ENCODE data around the gene CCDC39. TPM values are rescaled to one million over a fixed set of nuclear protein-coding genes. Genes with fewer than 3 reads are reported as not detected.

Gene CCDC39
- total and polyA plus RNA-seq, 8 donors: 0.72 to 11.7 TPM; not detected in 6

DNA sequence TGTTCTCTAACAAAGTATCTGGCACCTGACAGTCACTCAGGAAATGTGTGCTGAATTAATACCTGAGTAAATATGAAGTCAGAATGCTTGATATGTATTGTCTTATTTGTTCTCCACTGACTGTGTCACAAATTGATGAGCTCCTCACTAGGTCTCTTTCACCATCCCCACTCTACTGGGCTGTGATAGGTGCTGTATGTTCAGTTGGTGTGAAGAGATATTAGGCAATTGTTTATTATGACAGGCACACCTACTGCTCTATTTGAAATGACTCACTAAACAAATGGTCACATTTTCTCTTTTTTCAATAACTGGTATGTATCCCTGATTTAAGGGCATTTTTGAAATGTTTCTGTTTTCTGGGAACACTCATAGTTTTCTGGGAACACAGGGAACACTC lies 25.2 kb upstream of the CCDC39 start:
- H3K27ac ChIP-seq: no peak overlapping the region
- no peak overlapping the region for H3K4me3 ChIP-seq
- no peak for DNase-seq
- H3K36me3 ChIP-seq: no peaks in the 10 kb centered on the region
- intact Hi-C loops (cut with DNase I; ENCODE audit: low total_unique reads): no loop called here
- peaks cover 0 to 8% (median 3%) of the 10 kb centered on the region in 4 donors for H3K9me3 ChIP-seq
- TF ChIP-seq POLR2A (IDR thresholded peaks at IDR 0.05): no peak
- no peaks in the 10 kb centered on the region for H3K4me1 ChIP-seq
- H3K27me3 ChIP-seq: no peaks in the 10 kb centered on the region

- intact Hi-C loops (cut with DNase I; ENCODE audit: low total_unique reads): no loop called here
- H3K4me1 ChIP-seq: no peaks in the 10 kb centered on the region
- H3K36me3 ChIP-seq: no peaks in the 10 kb centered on the region
- no peak overlapping the region for H3K4me3 ChIP-seq
- no peak overlapping the region for H3K27ac ChIP-seq
- DNase-seq: no peak
- WGBS, 5 donors: 66 to 81% (median 78%) methylated on average over 3 of the region's 3 CpGs
- H3K9me3 ChIP-seq: peaks cover 0 to 8% (median 3%) of the 10 kb centered on the region in 4 donors
- H3K27me3 ChIP-seq: peaks cover 0 to 5% (median 0%) of the 10 kb centered on the region in 3 donors
- TF ChIP-seq POLR2AphosphoS5 (IDR thresholded peaks at IDR 0.05): no peak
- no peak for TF ChIP-seq EP300 (IDR thresholded peaks at IDR 0.05)
- no peak for TF ChIP-seq CTCF (IDR thresholded peaks at IDR 0.05)
- TF ChIP-seq POLR2A (IDR thresholded peaks at IDR 0.05): no peak
Observed at GRCh38 chr3:180700941-180701340, 21.7 kb upstream of the CCDC39 start.

DNA sequence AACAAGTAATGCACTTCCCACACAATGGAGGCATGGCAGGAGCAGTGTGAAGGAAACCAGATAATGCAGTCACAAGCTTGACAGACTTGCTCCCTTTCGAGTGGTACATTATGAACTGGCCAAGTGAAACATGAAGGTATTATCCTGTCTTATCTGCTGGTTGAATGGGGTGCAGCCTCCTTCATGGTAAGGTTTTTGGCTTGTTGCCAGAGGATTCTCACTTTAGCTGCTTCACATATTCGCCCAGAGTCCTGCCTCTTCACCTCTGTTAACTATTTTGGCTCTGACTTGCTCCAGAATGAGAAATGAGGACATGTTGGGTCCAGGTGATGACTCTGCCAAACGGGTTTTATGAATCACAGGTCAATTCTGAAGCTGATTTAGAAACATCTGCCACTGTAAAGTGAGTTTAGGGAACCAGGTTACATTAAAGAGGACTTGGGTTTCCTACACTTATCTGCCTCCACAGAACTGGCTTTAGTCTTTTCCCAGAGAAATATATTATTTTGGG lies 19.5 kb upstream of the CCDC39 start:
- peaks cover 0 to 5% (median 0%) of the 10 kb centered on the region in 3 donors for H3K27me3 ChIP-seq
- no peaks in the 10 kb centered on the region for H3K4me1 ChIP-seq
- no peaks in the 10 kb centered on the region for H3K36me3 ChIP-seq
- H3K9me3 ChIP-seq: peaks cover 0 to 8% (median 3%) of the 10 kb centered on the region in 4 donors
- WGBS, 5 donors: 36 to 52% (median 41%) methylated on average over 3 of the region's 3 CpGs
- intact Hi-C loops (cut with DNase I; ENCODE audit: low total_unique reads): no loop called here
- TF ChIP-seq CTCF (IDR thresholded peaks at IDR 0.05) (no peak), EP300 (IDR thresholded peaks at IDR 0.05) (no peak)
- no peak for DNase-seq
- H3K4me3 ChIP-seq: no peak overlapping the region
- no peak overlapping the region for H3K27ac ChIP-seq

DNA sequence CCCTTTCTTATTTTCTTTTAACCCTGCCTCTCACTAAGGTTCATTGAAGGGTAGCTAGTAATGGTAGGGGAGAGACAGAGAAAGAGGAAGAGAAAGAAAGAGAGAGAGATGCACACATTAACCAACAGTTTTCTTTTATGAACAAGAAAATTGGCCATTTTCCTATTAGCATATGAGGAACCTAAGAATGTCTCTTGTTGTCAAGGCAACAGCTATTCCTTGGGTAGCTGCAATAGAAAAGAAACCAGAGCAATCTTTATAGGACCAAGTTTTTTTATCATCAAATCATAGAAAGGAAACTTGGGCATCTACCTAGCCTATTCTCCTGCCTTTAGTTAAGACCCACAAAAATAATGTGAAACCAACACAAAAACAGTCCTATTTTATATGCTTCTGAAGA lies 15.0 kb upstream of the CCDC39 start:
- no peaks in the 10 kb centered on the region for H3K36me3 ChIP-seq
- no peak overlapping the region for H3K27ac ChIP-seq
- no peak for TF ChIP-seq CTCF (IDR thresholded peaks at IDR 0.05)
- no peak for TF ChIP-seq POLR2AphosphoS5 (IDR thresholded peaks at IDR 0.05)
- TF ChIP-seq EP300 (IDR thresholded peaks at IDR 0.05): no peak
- TF ChIP-seq POLR2A (IDR thresholded peaks at IDR 0.05): no peak
- DNase-seq: no peak
- intact Hi-C loops (cut with DNase I; ENCODE audit: low total_unique reads): no loop called here
- peaks cover 0 to 5% (median 0%) of the 10 kb centered on the region in 3 donors for H3K27me3 ChIP-seq
- H3K9me3 ChIP-seq: no peaks in the 10 kb centered on the region
- no peak overlapping the region for H3K4me3 ChIP-seq
- no peaks in the 10 kb centered on the region for H3K4me1 ChIP-seq

DNA sequence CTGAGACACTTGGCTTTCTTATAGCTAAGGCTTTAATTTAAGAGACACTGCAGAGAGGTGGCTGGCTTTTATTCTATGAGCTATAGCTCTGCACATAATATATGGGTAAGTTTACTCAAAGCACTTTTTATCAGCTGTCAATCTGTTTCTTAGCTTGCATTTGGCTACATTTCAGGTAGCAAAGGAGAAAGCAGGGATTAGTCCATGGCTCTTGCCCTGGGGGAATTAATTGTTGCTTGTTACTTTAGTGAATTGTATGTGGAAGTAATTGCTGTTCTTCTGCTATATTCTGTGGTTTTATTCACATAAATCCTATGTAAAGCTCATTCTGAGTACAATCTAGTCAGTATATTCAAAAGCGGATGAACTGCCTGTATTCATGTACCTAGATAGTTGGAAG lies 14.4 kb upstream of the CCDC39 start:
- H3K4me1 ChIP-seq: no peaks in the 10 kb centered on the region
- H3K4me3 ChIP-seq: no peak overlapping the region
- no peak for TF ChIP-seq CTCF (IDR thresholded peaks at IDR 0.05)
- DNase-seq: no peak
- intact Hi-C loops (cut with DNase I; ENCODE audit: low total_unique reads): no loop called here
- H3K27ac ChIP-seq: no peak overlapping the region
- no peaks in the 10 kb centered on the region for H3K9me3 ChIP-seq
- H3K36me3 ChIP-seq: no peaks in the 10 kb centered on the region
- WGBS, 5 donors: 83 to 97% (median 92%) methylated on average over 1 of the region's 1 CpG
- peaks cover 0 to 3% (median 0%) of the 10 kb centered on the region in 3 donors for H3K27me3 ChIP-seq
